ENCODE results near the gene MT2A.

Gene MT2A

GRCh38 chr16:56600398-56600999 lies 7.9 kb upstream of the MT2A start:
- H3K9ac ChIP-seq (ENCODE audit: low read depth in 1 of 2, low read length in 2 of 2) = no peak overlapping the region
- H3K9me3 ChIP-seq (ENCODE audit: control insufficient read depth in 2 of 2, low read length in 2 of 2) = no peaks in the 10 kb centered on the region
- H3K4me1 ChIP-seq (ENCODE audit: control insufficient read depth in 2 of 2, insufficient read depth in 2 of 2, low read length in 2 of 2) = no peaks in the 10 kb centered on the region
- no peak overlapping the region for H3K27ac ChIP-seq (ENCODE audit: low read depth in 2 of 2, low read length in 2 of 2)
- H3K36me3 ChIP-seq (ENCODE audit: control insufficient read depth in 2 of 2, insufficient read depth in 2 of 2, low read length in 2 of 2) = no peaks in the 10 kb centered on the region
- H3K27me3 ChIP-seq (ENCODE audit: control insufficient read depth in 2 of 2, insufficient read depth in 2 of 2, low read length in 2 of 2) = peaks cover 0 to 4% of the 10 kb centered on the region in 2 donors
- no peak overlapping the region for H3K4me3 ChIP-seq (ENCODE audit: low read length in 2 of 2)

GRCh38 chr16:56601325-56601724 lies 7.1 kb upstream of the MT2A start:
- no peaks in the 10 kb centered on the region for H3K9me3 ChIP-seq (ENCODE audit: control insufficient read depth in 2 of 2, low read length in 2 of 2)
- no peak overlapping the region for H3K27ac ChIP-seq (ENCODE audit: low read depth in 2 of 2, low read length in 2 of 2)
- no peak overlapping the region for H3K4me3 ChIP-seq (ENCODE audit: low read length in 2 of 2)
- peaks cover 0 to 4% of the 10 kb centered on the region in 2 donors for H3K27me3 ChIP-seq (ENCODE audit: control insufficient read depth in 2 of 2, insufficient read depth in 2 of 2, low read length in 2 of 2)
- H3K4me1 ChIP-seq (ENCODE audit: control insufficient read depth in 2 of 2, insufficient read depth in 2 of 2, low read length in 2 of 2) = no peaks in the 10 kb centered on the region
- H3K36me3 ChIP-seq (ENCODE audit: control insufficient read depth in 2 of 2, insufficient read depth in 2 of 2, low read length in 2 of 2) = no peaks in the 10 kb centered on the region
- H3K9ac ChIP-seq (ENCODE audit: low read depth in 1 of 2, low read length in 2 of 2) = no peak overlapping the region

- Histone ChIP-seq H3K9me3 (ENCODE audit: control insufficient read depth in 2 of 2, low read length in 2 of 2) (no peaks in the 10 kb centered on the region), H3K27ac (ENCODE audit: low read depth in 2 of 2, low read length in 2 of 2) (no peak overlapping the region), H3K27me3 (ENCODE audit: control insufficient read depth in 2 of 2, insufficient read depth in 2 of 2, low read length in 2 of 2) (peaks cover 0 to 4% of the 10 kb centered on the region in 2 donors), H3K4me3 (ENCODE audit: low read length in 2 of 2) (no peak overlapping the region), H3K36me3 (ENCODE audit: control insufficient read depth in 2 of 2, insufficient read depth in 2 of 2, low read length in 2 of 2) (no peaks in the 10 kb centered on the region), H3K4me1 (ENCODE audit: control insufficient read depth in 2 of 2, insufficient read depth in 2 of 2, low read length in 2 of 2) (peaks cover 7 to 10% of the 10 kb centered on the region in 2 donors), H3K9ac (ENCODE audit: low read depth in 1 of 2, low read length in 2 of 2) (no peak overlapping the region)
Measured at GRCh38 chr16:56603589-56603988, 4.8 kb upstream of the MT2A start.

DNA sequence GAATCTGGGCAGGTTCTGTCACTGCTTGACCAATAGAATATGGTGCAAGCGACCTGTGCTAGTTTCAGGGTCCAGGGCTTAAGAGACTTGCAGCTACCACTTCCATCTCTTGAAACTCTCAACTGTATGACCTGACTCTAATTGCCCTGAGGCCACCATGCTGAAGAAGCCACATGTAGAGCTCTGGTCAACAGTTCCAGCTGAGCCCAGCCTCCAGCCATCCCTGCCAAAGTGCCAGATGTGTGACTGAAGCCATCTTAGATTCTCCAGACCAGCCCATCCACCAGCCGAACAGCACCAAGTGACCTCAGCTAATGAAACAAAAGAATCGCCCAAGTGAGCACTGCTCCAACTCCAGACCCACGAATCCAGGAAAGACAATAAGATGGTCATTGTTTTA lies 3.4 kb upstream of the MT2A start:
- no peak overlapping the region for H3K27ac ChIP-seq (ENCODE audit: low read depth in 2 of 2, low read length in 2 of 2)
- no peak overlapping the region for H3K9ac ChIP-seq (ENCODE audit: low read depth in 1 of 2, low read length in 2 of 2)
- H3K4me3 ChIP-seq (ENCODE audit: low read length in 2 of 2) = no peak overlapping the region
- peaks cover 0 to 4% of the 10 kb centered on the region in 2 donors for H3K27me3 ChIP-seq (ENCODE audit: control insufficient read depth in 2 of 2, insufficient read depth in 2 of 2, low read length in 2 of 2)
- no peaks in the 10 kb centered on the region for H3K36me3 ChIP-seq (ENCODE audit: control insufficient read depth in 2 of 2, insufficient read depth in 2 of 2, low read length in 2 of 2)
- H3K4me1 ChIP-seq (ENCODE audit: control insufficient read depth in 2 of 2, insufficient read depth in 2 of 2, low read length in 2 of 2) = peaks cover 18 to 19% of the 10 kb centered on the region in 2 donors
- no peaks in the 10 kb centered on the region for H3K9me3 ChIP-seq (ENCODE audit: control insufficient read depth in 2 of 2, low read length in 2 of 2)

DNA sequence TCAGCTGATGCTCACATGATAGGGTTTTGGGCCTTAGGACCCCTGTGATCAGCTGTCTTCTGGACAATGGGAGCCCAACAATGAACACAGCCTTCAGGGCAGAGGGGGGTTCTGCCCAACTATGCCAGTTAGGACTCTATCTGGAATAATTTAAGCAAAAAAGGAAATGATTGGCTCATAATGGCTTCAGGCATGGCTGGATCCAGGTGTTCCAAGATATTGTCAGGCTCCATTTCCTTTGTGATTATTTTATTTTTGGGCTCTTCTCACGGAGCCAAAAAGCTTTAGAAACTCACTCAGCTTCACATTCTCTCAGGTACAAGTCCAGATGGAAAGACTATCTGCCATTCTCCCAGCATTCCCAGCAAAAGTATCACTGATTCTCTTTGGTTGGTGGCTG lies 2.9 kb upstream of the MT2A start:
- no peaks in the 10 kb centered on the region for H3K9me3 ChIP-seq (ENCODE audit: control insufficient read depth in 2 of 2, low read length in 2 of 2)
- H3K36me3 ChIP-seq (ENCODE audit: control insufficient read depth in 2 of 2, insufficient read depth in 2 of 2, low read length in 2 of 2) = no peaks in the 10 kb centered on the region
- peaks cover 0 to under 1% of the 10 kb centered on the region in 2 donors for H3K27me3 ChIP-seq (ENCODE audit: control insufficient read depth in 2 of 2, insufficient read depth in 2 of 2, low read length in 2 of 2)
- H3K4me3 ChIP-seq (ENCODE audit: low read length in 2 of 2) = no peak overlapping the region
- peaks cover 23 to 25% of the 10 kb centered on the region in 2 donors for H3K4me1 ChIP-seq (ENCODE audit: control insufficient read depth in 2 of 2, insufficient read depth in 2 of 2, low read length in 2 of 2)
- H3K9ac ChIP-seq (ENCODE audit: low read depth in 1 of 2, low read length in 2 of 2) = no peak overlapping the region
- peak overlapping the region; percentile 94 to 95 for H3K27ac ChIP-seq (ENCODE audit: low read depth in 2 of 2, low read length in 2 of 2)

- no peaks in the 10 kb centered on the region for H3K36me3 ChIP-seq (ENCODE audit: control insufficient read depth in 2 of 2, insufficient read depth in 2 of 2, low read length in 2 of 2)
- H3K27ac ChIP-seq (ENCODE audit: low read depth in 2 of 2, low read length in 2 of 2) = peak overlapping the region; percentile 94 to 95
- H3K9ac ChIP-seq (ENCODE audit: low read depth in 1 of 2, low read length in 2 of 2) = no peak overlapping the region
- peaks cover 26 to 29% of the 10 kb centered on the region in 2 donors for H3K4me1 ChIP-seq (ENCODE audit: control insufficient read depth in 2 of 2, insufficient read depth in 2 of 2, low read length in 2 of 2)
- no peaks in the 10 kb centered on the region for H3K9me3 ChIP-seq (ENCODE audit: control insufficient read depth in 2 of 2, low read length in 2 of 2)
- H3K27me3 ChIP-seq (ENCODE audit: control insufficient read depth in 2 of 2, insufficient read depth in 2 of 2, low read length in 2 of 2) = no peaks in the 10 kb centered on the region
- no peak overlapping the region for H3K4me3 ChIP-seq (ENCODE audit: low read length in 2 of 2)
Measured at GRCh38 chr16:56606071-56606475, 2.3 kb upstream of the MT2A start.

DNA sequence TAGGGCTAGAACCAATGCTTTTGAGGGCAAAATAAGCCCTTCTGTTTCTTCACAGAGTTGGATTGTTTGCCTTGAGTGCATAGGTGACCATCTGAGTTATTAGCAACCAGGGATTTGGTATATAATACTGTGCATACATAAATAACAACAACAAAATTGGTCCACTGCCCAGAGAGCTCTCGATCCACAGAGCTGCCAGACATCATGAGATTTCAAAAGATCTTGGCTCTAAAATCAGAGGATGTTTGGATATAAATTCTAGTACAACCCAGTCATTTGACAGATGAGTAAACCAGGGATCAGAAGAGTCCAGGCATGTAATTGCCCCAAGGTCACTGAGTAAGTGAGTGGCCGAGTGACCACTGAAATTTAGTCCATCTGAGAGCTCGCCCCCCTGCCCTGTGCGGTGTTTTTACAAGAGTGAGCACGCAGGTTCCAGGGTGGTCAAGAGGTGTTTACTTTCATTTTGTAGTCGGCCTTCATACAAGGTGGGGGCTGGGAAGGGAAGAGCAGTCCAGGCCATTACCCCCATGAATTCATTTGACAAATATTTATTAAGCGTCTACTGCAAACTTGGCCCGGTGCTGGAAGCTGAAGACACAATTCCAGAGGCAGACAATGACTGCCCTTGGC lies 1.8 kb upstream of the MT2A start:
- Histone ChIP-seq H3K9ac (ENCODE audit: low read depth in 1 of 2, low read length in 2 of 2) (no peak overlapping the region), H3K9me3 (ENCODE audit: control insufficient read depth in 2 of 2, low read length in 2 of 2) (no peaks in the 10 kb centered on the region), H3K27me3 (ENCODE audit: control insufficient read depth in 2 of 2, insufficient read depth in 2 of 2, low read length in 2 of 2) (no peaks in the 10 kb centered on the region), H3K27ac (ENCODE audit: low read depth in 2 of 2, low read length in 2 of 2) (peak overlapping the region; percentile 94 to 95), H3K36me3 (ENCODE audit: control insufficient read depth in 2 of 2, insufficient read depth in 2 of 2, low read length in 2 of 2) (no peaks in the 10 kb centered on the region), H3K4me3 (ENCODE audit: low read length in 2 of 2) (peak overlapping the region in 1 of 2 donors; percentile 23), H3K4me1 (ENCODE audit: control insufficient read depth in 2 of 2, insufficient read depth in 2 of 2, low read length in 2 of 2) (peaks cover 26 to 29% of the 10 kb centered on the region in 2 donors)

DNA sequence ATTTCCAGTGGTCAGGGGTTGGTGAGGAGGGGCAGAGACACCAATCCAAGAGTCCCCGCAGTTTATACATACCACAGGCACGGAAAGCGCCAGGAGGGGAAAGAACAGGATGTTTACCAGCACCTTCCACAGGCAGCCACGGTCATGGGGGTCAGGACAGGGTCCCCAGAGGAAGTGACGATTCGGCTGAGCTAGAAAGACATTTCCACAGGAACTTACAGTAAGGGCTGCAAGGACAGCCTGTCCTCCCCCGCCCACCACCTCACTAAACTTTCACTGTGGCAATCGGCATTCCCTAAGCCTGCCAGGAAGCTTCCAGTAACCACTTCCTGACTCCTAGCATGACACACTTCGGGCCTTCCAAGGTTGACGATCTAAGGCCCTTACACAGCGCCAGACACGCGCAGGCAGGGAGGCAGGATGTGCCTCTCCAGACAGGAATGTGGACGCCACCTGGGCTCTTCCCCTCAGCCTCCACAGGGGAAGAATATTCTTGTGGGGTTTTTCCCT lies 1.2 kb upstream of the MT2A start:
- Histone ChIP-seq H3K4me1 (ENCODE audit: control insufficient read depth in 2 of 2, insufficient read depth in 2 of 2, low read length in 2 of 2) (peaks cover 26 to 29% of the 10 kb centered on the region in 2 donors), H3K27ac (ENCODE audit: low read depth in 2 of 2, low read length in 2 of 2) (peak overlapping the region; percentile 94 to 95), H3K27me3 (ENCODE audit: control insufficient read depth in 2 of 2, insufficient read depth in 2 of 2, low read length in 2 of 2) (no peaks in the 10 kb centered on the region), H3K36me3 (ENCODE audit: control insufficient read depth in 2 of 2, insufficient read depth in 2 of 2, low read length in 2 of 2) (no peaks in the 10 kb centered on the region), H3K9me3 (ENCODE audit: control insufficient read depth in 2 of 2, low read length in 2 of 2) (no peaks in the 10 kb centered on the region), H3K4me3 (ENCODE audit: low read length in 2 of 2) (peak overlapping the region in 1 of 2 donors; percentile 23), H3K9ac (ENCODE audit: low read depth in 1 of 2, low read length in 2 of 2) (peak overlapping the region; percentile 28 to 75)

DNA sequence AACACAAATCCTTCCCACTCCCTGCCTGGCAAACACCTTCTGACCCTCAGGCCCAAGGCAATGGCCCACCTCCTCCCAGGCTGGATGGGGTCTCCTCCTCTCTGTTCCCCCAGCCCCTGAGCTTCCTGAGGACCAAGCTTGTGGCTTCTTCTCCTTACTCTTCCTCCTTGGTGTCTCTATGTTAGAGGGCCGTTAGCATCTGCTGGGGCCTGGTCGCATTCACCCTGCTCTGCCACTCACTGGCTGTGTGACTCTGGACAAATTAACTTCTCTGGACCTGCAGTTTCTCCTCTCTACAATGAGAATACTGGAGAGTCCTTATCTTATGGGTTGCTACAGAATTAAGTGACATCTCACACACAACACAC lies 725 bp upstream of the MT2A start:
- Histone ChIP-seq H3K9me3 (ENCODE audit: control insufficient read depth in 2 of 2, low read length in 2 of 2) (no peaks in the 10 kb centered on the region), H3K4me1 (ENCODE audit: control insufficient read depth in 2 of 2, insufficient read depth in 2 of 2, low read length in 2 of 2) (peaks cover 26 to 29% of the 10 kb centered on the region in 2 donors), H3K4me3 (ENCODE audit: low read length in 2 of 2) (peak overlapping the region; percentile 42 to 73), H3K27ac (ENCODE audit: low read depth in 2 of 2, low read length in 2 of 2) (peak overlapping the region; percentile 94 to 95), H3K36me3 (ENCODE audit: control insufficient read depth in 2 of 2, insufficient read depth in 2 of 2, low read length in 2 of 2) (no peaks in the 10 kb centered on the region), H3K27me3 (ENCODE audit: control insufficient read depth in 2 of 2, insufficient read depth in 2 of 2, low read length in 2 of 2) (no peaks in the 10 kb centered on the region), H3K9ac (ENCODE audit: low read depth in 1 of 2, low read length in 2 of 2) (peak overlapping the region; percentile 75)

- H3K9ac ChIP-seq (ENCODE audit: low read depth in 1 of 2, low read length in 2 of 2) = peak overlapping the region; percentile 78 to 90
- H3K9me3 ChIP-seq (ENCODE audit: control insufficient read depth in 2 of 2, low read length in 2 of 2) = no peaks in the 10 kb centered on the region
- peak overlapping the region; percentile 82 to 96 for H3K4me3 ChIP-seq (ENCODE audit: low read length in 2 of 2)
- no peaks in the 10 kb centered on the region for H3K27me3 ChIP-seq (ENCODE audit: control insufficient read depth in 2 of 2, insufficient read depth in 2 of 2, low read length in 2 of 2)
- H3K4me1 ChIP-seq (ENCODE audit: control insufficient read depth in 2 of 2, insufficient read depth in 2 of 2, low read length in 2 of 2) = peaks cover 26 to 29% of the 10 kb centered on the region in 2 donors
- no peaks in the 10 kb centered on the region for H3K36me3 ChIP-seq (ENCODE audit: control insufficient read depth in 2 of 2, insufficient read depth in 2 of 2, low read length in 2 of 2)
- H3K27ac ChIP-seq (ENCODE audit: low read depth in 2 of 2, low read length in 2 of 2) = peak overlapping the region; percentile 88 to 95
Measured at GRCh38 chr16:56608876-56609462, 585 bp downstream of the MT2A start.

All from mucosa of rectum (tissue), 2 donors.